Frontal cortex (tissue), 4 donors: ENCODE data around the gene TIMM23. TPM values are rescaled to one million over a fixed set of nuclear protein-coding genes. Genes with fewer than 3 reads are reported as not detected.
"Not testable (repeated sequence)": the region's sequence is repeated elsewhere in the genome, so short reads cannot be mapped to it uniquely, and the experiment has no call there.

Experiments
- DNase-seq, 2 donors: peaks; one replicate each; pipeline ENCODE4 v3.0.0; 2012; ENCODE audit warnings: low spot score in 2 of 2
- FAIRE-seq: peaks from 2 replicates; lab custom pipeline; 2012; peaks lifted over from hg19 to GRCh38; lab: Jason Lieb, UNC
- total RNA-seq: library from RNA; depleted of rRNA; stranded (reverse); fragments of >200 nt; gene quantifications from one replicate; pipeline ENCODE4 v1.2.3, GENCODE V29; 2014
- donor health status: control.
- donor health status: control.
- donor health status: control.

The TIMM23 gene
- total RNA-seq, 1 donor from 2014 or later = 73.4 TPM

- DNase-seq, FAIRE-seq: not testable (repeated sequence)
Measured at GRCh38 chr10:45984473-45984872, 12.2 kb downstream of the TIMM23 start.

GRCh38 chr10:45985590-45985989, 13.3 kb downstream of the TIMM23 start:
- DNase-seq, FAIRE-seq: not testable (repeated sequence)

- FAIRE-seq (no peak), DNase-seq (no peak)
Measured at GRCh38 chr10:45997557-45997956, 25.3 kb downstream of the TIMM23 start.

GRCh38 chr10:45997994-45998763, 25.9 kb downstream of the TIMM23 start:
- DNase-seq = no peak
- FAIRE-seq = no peak

- DNase-seq, FAIRE-seq: not testable (repeated sequence)
Measured at GRCh38 chr10:45999955-46000354, 27.7 kb downstream of the TIMM23 start.

GRCh38 chr10:46000538-46000937, 28.2 kb downstream of the TIMM23 start:
- DNase-seq = no peak
- FAIRE-seq = no peak

GRCh38 chr10:46001187-46001756, 29.0 kb downstream of the TIMM23 start:
- no peak for DNase-seq
- FAIRE-seq = no peak

GRCh38 chr10:46002189-46002687, 29.9 kb downstream of the TIMM23 start:
- DNase-seq, FAIRE-seq: not testable (repeated sequence)

- DNase-seq = no peak
- FAIRE-seq = no peak
Measured at GRCh38 chr10:46002916-46003693, 30.8 kb downstream of the TIMM23 start.

- FAIRE-seq (no peak), DNase-seq (no peak)
Measured at GRCh38 chr10:46004963-46005362, 32.7 kb downstream of the TIMM23 start.

GRCh38 chr10:46005383-46005782, 33.1 kb downstream of the TIMM23 start:
- no peak for FAIRE-seq
- no peak for DNase-seq

- FAIRE-seq = no peak
- no peak for DNase-seq
Measured at GRCh38 chr10:46006219-46006618, 33.9 kb downstream of the TIMM23 start.

- DNase-seq (no peak), FAIRE-seq (no peak)
Measured at GRCh38 chr10:46012746-46013145, 40.5 kb downstream of the TIMM23 start.

GRCh38 chr10:46014206-46014605, 41.9 kb downstream of the TIMM23 start:
- DNase-seq = no peak

GRCh38 chr10:46014683-46015405, 42.6 kb downstream of the TIMM23 start:
- DNase-seq (no peak), FAIRE-seq (no peak)

More at GRCh38 chr10:46014206-46014605, 41.9 kb downstream of the TIMM23 start:
- no peak for FAIRE-seq

GRCh38 chr10:46016190-46016589, 43.9 kb downstream of the TIMM23 start:
- no peak for FAIRE-seq

GRCh38 chr10:46016811-46017210, 44.5 kb downstream of the TIMM23 start:
- DNase-seq (no peak), FAIRE-seq (no peak)

More at GRCh38 chr10:46016190-46016589, 43.9 kb downstream of the TIMM23 start:
- no peak for DNase-seq

- DNase-seq = no peak
- FAIRE-seq = no peak
Measured at GRCh38 chr10:46017733-46018132, 45.4 kb downstream of the TIMM23 start.

GRCh38 chr10:46018453-46019176, 46.3 kb downstream of the TIMM23 start:
- DNase-seq = no peak
- FAIRE-seq = no peak
